ENCODE measurements around the gene MPDZ.

The MPDZ gene, protein sequence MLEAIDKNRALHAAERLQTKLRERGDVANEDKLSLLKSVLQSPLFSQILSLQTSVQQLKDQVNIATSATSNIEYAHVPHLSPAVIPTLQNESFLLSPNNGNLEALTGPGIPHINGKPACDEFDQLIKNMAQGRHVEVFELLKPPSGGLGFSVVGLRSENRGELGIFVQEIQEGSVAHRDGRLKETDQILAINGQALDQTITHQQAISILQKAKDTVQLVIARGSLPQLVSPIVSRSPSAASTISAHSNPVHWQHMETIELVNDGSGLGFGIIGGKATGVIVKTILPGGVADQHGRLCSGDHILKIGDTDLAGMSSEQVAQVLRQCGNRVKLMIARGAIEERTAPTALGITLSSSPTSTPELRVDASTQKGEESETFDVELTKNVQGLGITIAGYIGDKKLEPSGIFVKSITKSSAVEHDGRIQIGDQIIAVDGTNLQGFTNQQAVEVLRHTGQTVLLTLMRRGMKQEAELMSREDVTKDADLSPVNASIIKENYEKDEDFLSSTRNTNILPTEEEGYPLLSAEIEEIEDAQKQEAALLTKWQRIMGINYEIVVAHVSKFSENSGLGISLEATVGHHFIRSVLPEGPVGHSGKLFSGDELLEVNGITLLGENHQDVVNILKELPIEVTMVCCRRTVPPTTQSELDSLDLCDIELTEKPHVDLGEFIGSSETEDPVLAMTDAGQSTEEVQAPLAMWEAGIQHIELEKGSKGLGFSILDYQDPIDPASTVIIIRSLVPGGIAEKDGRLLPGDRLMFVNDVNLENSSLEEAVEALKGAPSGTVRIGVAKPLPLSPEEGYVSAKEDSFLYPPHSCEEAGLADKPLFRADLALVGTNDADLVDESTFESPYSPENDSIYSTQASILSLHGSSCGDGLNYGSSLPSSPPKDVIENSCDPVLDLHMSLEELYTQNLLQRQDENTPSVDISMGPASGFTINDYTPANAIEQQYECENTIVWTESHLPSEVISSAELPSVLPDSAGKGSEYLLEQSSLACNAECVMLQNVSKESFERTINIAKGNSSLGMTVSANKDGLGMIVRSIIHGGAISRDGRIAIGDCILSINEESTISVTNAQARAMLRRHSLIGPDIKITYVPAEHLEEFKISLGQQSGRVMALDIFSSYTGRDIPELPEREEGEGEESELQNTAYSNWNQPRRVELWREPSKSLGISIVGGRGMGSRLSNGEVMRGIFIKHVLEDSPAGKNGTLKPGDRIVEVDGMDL (N-terminal part only)
- total RNA-seq, result 0 to 0.15 (median 0) reads per million in 4 donors

DNA sequence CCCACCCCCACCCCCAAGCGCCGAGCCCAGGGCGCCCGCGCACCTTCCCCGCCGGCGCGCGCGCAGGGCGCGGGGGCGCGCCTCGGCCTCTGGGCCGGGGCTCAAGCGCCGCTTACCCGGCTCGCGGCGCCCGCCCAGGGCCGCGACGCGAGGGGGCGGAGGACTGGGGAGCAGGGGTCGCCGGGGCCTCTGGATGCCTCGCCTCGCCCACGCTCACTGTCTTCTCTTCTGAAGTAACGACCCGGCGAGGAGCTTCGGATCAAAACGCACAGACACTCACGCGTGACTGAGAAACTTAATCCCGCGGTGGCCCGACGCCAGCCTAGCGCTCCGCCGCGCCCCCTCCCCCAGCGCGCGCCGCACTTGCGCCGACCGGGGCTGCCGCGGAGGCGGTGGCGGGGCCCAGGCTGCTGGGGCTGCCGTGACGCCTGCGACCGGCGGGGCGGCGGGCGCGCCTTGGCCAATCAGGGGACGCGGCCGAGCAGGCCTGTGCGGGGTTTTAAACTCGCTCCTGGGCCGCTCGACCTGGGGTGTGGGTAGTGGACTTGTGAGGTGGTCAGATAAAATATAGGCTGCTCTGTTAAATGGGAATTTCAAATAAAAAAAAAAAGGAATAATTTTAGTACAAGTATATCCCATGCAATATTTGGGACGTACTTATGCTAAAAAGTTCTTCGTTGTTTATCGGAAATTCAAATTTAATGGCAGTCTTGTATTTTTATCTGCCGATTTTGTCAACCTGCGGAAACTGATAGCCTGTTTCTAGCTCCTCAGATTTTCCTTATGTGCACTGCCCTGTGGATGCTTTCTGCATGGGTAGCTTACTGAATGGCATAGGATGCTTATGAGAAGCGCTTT, at the start of gene MPDZ:
TSS of gene MPDZ (minus strand) at position 409 of the 858 bp plus-strand sequence. CDS start 29,377 bp downstream, outside the sequence.
- DNase-seq, result no peak

DNA sequence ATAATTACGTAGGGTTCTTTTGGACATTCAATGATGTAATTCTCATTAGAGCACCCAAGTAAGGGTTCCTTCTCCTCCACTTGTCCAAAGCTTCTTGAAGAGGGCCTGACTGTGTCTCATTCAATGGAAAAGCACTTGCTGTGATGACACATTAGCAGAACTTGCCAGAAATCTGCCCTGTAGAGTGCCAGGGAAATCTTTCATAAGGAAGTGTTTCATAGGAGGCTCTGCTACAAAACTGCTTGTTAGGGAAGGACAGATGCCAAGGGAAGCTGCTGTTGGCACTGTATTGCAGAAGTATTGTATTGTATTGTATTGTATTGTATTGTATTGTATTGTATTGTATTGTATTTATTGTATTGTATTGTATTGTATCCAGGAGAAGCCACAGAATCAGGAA, 45.5 kb upstream of the MPDZ start:
- DNase-seq, result no peak

DNA sequence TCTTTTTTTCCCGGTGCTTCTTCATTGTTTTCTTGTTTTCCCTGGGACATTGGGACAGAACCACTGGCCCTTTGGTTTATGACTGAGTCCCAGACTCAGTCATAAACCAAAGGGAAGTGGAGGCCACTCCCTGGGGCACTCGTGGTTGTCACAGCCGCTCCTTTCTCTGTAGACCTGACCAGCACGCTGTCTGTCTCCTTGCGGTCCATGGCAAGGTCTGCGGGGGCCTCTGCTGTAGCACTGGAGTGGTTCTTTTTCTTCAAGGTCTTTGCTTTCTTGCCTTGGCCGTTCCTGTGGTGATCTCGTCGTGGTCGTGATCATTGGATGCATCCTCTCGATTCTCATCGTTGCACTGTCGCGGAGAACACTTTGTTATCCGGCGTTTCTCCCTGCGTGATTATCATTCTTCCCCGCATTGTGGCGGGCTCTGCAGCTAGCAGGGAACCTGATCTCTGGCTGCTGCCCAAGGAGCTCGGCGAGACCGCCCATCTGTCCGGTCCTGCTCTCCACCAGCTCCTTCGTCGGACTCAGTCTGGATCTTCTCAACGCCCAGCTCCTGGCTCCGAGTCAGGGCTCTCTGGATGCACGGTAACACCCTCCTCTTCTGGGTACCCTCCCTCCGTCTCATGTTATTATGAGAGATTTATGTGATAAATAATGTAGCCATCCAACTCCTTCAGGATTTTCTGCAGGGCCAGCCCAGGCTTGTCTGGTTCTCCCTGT, 43.5 kb upstream of the MPDZ start:
- no peak for DNase-seq

DNA sequence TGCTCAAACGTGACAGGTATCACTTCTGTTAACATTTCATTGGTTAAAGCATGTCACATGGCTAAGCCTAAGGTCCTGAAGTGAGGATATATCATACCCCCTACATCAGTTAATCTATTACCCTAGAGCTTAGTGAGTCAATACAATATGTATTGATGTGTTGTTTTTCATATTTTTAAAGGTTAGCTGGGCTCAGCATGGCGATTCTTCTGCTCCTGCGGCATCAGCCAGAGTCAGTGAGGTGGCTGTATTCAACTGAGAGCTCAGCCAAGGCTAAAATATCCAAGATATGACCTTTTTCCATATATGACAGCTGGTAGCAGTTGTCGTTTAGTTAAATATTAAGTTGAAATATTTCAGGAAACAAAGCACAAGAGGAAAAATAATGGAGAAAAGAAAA, 38.5 kb upstream of the MPDZ start:
- no peak for DNase-seq

DNA sequence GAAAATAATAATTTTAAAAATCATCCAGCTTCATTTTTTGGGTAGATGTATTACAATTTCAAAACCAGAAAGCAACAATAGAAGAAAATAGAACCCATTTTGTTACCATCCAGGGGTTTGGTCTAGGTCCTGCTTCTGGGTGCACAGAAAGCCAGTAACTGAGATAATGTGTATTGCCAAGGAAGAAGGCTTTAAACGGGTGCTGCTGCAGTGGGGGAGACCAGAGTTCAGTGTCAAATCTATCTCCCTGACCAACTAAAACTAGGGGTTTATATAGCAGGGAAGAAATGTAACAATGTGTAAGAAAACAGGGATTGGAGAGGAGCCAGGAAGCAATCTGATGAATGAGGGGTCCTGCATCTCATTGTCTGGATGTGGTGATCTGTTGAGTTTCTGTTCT, 17.5 kb upstream of the MPDZ start:
- no peak for DNase-seq

DNA sequence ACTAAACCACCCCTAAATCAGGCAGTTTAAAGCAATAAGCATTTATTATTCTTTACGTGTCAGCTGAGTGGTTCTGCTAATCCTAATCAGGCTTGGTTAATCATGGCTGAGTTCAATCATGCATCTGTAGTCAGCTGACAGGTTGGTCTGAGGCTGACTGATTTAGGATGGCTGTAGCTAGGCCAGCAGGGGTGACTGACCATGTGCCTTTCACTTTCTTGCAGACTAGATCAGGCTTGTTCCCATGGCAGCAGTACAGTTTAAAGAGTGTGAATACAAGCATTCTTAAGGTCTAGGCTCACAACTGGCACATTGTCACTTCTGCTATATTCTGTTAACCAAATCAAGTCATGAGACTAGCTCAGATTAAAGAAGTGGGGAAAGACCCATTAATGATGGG, 16.1 kb upstream of the MPDZ start:
- no peak for DNase-seq

DNA sequence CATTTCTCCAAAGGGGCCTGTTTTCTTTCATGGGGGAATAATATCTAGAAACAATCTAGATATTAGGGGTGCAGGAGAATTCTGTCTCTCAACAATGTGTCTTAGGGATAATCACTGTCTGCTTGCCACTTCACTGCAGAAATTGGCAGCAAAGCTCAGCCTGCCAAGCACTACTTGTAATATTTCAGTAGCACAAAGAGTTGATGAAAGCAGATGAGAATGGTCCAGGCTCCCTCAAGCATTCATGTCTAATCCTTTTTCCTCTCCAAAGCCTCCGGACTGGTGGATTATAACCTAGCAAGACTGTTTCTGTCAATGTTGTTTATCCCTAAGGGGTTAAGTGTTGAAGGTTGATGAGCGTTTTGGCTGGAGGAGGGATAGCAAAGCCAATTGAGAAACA, 13.3 kb upstream of the MPDZ start:
- no peak for DNase-seq

DNA sequence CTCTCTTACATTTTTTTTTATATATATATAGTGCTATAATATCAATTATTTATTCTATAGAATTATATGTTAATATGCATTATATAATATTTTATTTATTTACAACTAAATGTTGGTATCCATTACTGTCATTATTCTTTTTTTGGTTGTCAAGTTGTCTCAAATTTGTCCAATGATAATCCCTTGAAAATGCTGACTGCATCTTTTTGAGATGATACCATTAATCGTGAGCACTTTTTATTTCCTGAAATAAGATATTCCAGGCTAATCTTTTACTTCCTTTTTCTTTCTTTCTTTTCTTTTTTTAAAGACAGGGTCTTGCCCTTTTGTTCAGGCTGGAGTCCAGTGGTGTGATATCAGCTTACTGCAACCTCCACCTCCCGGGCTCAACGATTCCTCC, 12.7 kb upstream of the MPDZ start:
- DNase-seq, result no peak

DNA sequence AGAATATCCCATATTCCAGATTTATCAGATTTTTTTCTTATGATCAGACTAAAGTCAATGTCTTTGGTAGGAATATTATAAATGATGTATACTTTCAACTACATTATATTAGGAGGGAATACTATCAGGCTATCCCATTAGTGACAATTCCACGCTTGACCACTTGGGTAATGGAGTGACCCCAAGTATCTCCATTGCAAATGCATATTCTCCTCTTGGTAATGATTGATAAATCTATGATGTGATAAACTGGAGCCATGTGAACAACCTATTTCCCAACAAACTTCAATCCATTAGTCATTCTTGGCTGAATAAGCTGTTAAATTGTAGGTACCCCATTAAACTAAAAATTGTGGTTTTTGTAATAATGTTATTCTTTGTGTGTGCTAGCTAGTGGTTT, 12.2 kb upstream of the MPDZ start:
- DNase-seq, result no peak

DNA sequence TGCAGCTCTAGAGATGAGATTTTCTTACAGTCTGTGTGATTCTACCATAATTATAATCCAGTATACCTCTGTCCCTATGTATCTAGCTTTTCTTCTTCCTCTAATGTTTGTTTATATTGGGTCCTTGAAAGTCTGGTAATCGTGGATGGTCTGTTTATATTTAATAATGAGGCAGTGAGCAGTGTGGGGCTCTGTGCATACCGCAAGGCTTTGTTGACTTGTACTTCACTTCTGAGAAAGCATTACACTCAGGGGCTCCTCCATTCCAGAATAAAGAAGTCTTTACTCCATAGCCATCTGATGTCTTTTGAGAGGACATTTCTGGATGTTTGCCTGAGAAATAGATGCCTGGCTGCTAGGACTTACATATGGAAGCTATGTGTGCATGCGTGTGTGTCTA, 4.5 kb upstream of the MPDZ start:
- DNase-seq, result no peak

DNA sequence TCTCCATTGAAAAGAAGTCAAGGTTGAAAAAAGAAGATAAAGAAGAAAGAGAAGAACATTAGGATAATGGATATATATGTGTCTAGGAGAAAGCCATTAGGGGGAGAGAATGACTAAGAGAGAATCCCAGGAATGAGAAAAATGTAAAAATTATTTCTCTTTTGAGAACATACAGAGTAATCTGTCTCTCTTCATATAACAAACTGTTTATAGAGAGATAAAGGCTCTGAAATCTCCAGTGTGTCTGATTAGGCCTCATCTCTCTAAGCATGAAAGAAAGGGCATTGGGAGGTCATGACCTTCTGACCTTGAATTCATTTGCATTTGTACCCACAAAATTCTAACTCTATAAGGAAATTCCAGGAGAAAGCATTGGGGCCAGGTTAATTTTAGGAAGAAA, 3.5 kb upstream of the MPDZ start:
- DNase-seq, result no peak

DNA sequence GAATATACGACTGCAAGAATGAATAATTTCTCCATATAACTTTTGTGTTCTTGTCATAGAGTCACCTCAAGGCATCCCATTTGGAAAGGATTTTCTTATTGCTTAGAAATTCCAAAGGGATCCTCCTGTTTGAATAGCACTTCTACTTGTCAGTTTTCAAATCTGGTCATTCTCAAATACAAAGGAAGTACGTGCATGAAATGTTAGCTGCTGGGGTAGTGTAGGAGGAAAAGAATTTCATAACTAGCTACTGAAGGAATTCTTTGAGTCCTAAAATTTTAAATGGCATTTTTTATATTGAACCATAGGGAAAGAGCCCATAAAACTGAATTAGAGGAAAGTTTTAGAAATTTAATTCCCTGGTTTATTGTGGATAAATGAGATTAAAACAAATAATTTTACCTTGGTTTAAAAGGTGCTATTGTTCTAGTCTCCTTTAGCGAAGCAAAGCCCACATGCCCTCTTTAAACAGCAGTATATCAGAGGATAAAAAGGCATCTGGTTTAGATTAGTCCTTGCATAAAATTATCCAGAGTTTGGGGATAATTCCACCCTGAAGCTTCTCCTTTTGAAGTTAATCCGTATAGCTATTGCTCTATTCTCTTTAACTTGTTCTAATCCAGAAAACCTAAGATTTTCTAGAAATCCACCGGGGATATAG, 2.0 kb upstream of the MPDZ start:
- DNase-seq, result no peak

DNA sequence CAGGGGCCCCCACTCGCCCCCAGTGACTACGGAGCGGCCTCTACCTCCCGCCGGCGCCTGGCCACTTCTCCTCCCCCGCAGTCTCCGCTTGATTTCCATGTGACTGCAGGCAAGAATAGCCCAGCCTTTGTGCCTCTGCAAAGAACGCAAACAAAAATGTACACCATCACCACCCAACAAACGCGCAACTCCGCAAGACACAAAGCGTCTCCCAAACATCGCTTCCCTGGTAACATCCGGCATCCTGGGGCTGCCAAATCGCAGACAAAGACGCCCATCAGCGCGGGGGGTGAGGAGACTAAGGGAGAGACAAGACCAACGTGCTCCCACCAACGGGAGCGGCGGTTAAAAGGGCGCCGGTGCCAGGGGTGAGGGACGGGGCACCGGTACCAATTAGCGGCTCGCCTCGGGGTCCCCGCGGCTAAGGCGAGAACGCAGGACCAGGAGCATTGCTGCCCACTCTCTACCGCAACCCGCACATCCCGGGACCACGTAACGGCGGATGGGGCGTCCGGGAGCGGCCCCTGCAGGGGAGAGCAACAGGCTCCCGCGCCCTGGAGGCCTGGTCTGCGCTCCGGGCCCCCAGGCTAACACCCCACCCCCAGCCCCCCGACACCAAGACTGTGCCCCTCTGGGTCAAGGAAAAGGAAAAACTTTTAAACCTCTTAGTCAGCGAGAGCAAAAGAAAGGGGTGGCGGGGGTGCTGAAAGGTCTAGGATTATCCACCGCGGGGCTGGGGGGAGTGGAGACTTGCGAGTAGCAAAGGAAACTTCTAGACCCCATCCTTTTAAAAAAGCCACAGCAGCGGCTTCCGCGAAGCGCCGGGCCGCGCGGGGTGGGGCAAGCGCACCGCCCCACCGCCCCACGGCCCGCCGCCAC, 885 bp downstream of the MPDZ start:
- DNase-seq, result no peak

DNA sequence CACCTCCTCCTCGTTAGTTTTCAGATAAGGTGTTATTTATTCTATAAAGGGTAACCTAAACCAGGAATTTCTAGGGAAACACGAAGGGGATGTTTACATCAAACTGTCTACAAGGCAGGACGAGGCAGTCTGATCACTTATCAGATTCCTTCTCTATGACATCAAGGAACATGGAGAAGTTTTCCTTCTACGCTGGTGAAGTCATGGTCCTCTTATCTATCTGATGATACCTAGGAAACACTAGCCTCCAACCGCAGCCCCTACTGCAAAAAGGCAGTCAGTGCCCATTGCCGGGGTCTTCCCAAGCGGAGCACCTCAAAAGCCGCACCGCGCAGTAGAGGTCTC, 1.5 kb downstream of the MPDZ start:
- no peak for DNase-seq

DNA sequence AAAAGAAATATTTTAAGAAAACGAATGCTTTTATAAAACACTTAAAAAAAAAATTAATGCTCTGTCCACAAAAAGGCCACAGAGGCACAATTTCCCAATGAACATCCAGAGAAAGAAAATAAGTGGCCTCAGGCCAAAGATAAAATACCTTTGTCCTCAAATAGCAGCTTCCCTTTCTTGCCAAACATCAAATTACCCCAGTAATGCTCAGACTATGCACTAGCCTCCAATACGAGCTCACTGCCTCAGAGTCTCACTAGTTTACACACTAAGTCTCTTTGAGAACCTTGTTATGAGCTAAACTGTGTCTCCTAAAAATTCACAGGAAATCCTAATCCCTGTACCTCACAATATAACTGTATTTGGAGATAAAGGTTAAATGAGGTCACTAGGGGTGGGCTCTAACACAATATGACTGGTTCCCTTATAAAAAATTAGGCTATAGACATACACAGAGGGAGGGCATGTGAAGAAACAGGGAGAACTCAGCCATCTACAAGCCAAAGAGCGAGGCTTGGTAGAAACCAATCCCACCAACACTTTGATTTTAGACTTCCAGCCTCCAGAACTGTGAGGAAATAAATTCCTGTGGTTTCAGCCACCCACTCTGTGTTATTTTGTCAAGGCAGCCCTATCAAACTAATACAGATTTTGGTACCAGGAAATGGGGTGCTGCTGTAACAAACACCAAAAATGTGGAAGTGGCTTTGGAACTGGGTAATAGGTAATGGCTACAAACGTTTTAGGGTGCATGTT, 4.4 kb downstream of the MPDZ start:
- DNase-seq, result no peak

DNA sequence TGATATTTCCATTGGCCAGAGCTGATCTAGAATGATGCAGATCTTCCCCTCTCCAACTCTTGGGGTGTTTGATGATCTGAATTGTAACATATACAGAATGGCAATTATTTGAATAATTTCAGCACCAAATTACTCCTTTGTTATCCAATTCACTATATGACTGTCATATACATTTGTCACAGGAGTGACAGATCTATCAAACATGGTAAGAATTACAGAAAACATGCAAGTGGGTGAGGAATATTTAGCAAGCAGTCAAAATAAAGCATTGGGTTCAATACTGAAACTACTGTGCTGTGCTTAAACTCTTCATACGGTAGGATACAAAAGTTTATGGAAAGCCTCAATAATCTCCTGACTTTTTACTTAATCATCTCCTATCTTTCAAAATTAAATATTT, 8.8 kb downstream of the MPDZ start:
- DNase-seq, result no peak

DNA sequence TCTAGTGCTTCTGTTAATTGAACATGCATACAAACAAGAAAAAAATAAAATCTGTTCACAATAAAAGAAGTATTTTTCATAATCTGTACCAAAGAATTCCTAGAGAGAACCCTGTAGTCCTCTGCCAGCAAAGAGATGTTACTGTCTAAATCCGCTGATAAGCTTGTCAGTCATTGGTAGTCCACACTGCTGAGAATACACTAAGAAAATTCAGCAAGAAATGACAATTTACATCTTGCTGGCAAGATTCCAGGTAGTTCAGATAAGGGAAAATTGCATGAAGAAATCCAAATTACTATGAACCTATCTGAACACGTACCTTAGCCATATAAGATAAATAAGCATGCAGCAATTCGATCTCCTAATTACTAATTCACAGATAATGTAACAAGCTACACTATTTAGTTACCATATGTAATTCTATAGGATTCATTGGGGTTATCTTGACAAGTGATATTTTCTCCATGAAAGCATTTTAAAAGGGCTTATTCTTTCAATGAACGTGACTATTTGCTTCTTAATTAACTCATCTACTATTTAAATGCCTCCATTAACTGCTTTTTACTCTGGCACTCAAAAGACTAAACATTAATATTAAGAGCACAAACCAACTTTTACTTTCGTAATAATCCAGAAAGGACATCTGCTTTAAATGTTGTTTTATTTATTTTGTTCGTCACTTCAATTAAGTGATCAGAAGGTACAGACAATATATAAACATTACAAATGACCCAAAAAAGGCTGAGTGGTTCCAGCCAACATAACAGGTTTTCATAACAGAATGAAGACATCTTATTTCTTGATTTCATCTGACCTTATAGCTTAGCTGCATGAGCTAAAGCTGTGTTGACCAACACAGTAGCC, 9.7 kb downstream of the MPDZ start:
- no peak for DNase-seq

DNA sequence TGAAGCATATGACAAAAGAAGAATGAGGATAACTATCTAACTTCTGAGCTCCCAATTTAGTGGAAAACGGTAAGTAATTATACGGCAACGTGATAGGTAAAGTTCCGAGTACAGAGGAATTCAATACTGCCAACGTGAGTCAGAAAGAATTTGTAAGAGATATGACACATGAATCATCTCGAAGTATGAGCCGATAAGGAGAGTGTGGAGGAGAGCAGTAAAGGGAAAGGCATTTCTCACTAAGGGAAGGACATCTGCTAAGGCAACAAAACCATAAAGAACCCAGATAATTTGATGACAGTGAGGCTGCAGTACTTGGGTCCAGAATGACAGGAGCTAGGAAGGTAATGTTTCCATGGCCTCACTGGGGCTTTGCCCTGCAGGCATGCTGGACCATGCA, 11.0 kb downstream of the MPDZ start:
- DNase-seq, result no peak

All from T-helper 1 cell (primary cell).